IPS-20b (cell line): Measurements from ENCODE around the gene STUM.

ENCODE experiments used
- H3K27ac ChIP-seq: one replicate; pipeline ENCODE4 v1.5.1; 2013; ENCODE audit warnings: low read length
- H3K27me3 ChIP-seq: 2 replicates; pipeline ENCODE4 v1.6.1; 2013; ENCODE audit warnings: mild to moderate bottlenecking, low read length, inconsistent platforms; ENCODE audit not compliant: insufficient read depth
- H3K36me3 ChIP-seq: 2 replicates; pipeline ENCODE4 v1.6.1; 2013; ENCODE audit warnings: low read depth, mild to moderate bottlenecking, inconsistent platforms, low read length, moderate library complexity; ENCODE audit not compliant: insufficient read depth
- H3K4me1 ChIP-seq: 2 replicates; pipeline ENCODE4 v1.6.1; 2013; ENCODE audit warnings: mild to moderate bottlenecking, control low read depth, inconsistent platforms, low read length, moderate library complexity; ENCODE audit not compliant: insufficient read depth
- H3K4me3 ChIP-seq: 2 replicates; pipeline ENCODE4 v1.5.1; 2013; ENCODE audit warnings: mild to moderate bottlenecking, low read length, inconsistent platforms
- H3K9ac ChIP-seq: 2 replicates; pipeline ENCODE4 v1.6.1; 2013; ENCODE audit warnings: low read depth, mild to moderate bottlenecking, inconsistent platforms, low read length, moderate library complexity
- H3K9me3 ChIP-seq: 2 replicates; pipeline ENCODE4 v1.6.1; 2013; ENCODE audit warnings: mild to moderate bottlenecking, low read depth, low read length, inconsistent platforms; ENCODE audit not compliant: insufficient read depth

STUM gene

GRCh38 chr1:226520640-226521355, 27.8 kb upstream of the STUM start:
- Histone ChIP-seq H3K9ac (no peak overlapping the region), H3K27ac (no peak overlapping the region), H3K4me3 (peak overlapping the region; percentile 26; the same call in 1 of the 2 replicates), H3K4me1 (peaks cover 3% of the 10 kb centered on the region; the same call in 1 of the 2 replicates), H3K9me3 (no peaks in the 10 kb centered on the region), H3K36me3 (no peaks in the 10 kb centered on the region), H3K27me3 (peaks cover 18% of the 10 kb centered on the region)

GRCh38 chr1:226523646-226524406, 24.7 kb upstream of the STUM start:
- no peaks in the 10 kb centered on the region for H3K9me3 ChIP-seq
- H3K27me3 ChIP-seq = peaks cover 11% of the 10 kb centered on the region
- H3K9ac ChIP-seq = no peak overlapping the region
- H3K36me3 ChIP-seq = no peaks in the 10 kb centered on the region
- H3K4me1 ChIP-seq = peaks cover 3% of the 10 kb centered on the region; the same call in 1 of the 2 replicates
- H3K4me3 ChIP-seq = no peak overlapping the region
- H3K27ac ChIP-seq = no peak overlapping the region

- Histone ChIP-seq H3K9me3 (no peaks in the 10 kb centered on the region), H3K9ac (no peak overlapping the region), H3K27me3 (peaks cover 4% of the 10 kb centered on the region), H3K27ac (no peak overlapping the region), H3K36me3 (no peaks in the 10 kb centered on the region), H3K4me1 (peaks cover 3% of the 10 kb centered on the region; the same call in 1 of the 2 replicates), H3K4me3 (no peak overlapping the region)
Observed at GRCh38 chr1:226524547-226524946, 24.0 kb upstream of the STUM start.

- H3K4me3 ChIP-seq = no peak overlapping the region
- H3K9me3 ChIP-seq = no peaks in the 10 kb centered on the region
- no peak overlapping the region for H3K27ac ChIP-seq
- no peaks in the 10 kb centered on the region; the same call in 1 of the 2 replicates for H3K4me1 ChIP-seq
- no peaks in the 10 kb centered on the region for H3K27me3 ChIP-seq
- no peak overlapping the region for H3K9ac ChIP-seq
- no peaks in the 10 kb centered on the region for H3K36me3 ChIP-seq
Observed at GRCh38 chr1:226525750-226526149, 22.8 kb upstream of the STUM start.

- Histone ChIP-seq H3K36me3 (no peaks in the 10 kb centered on the region), H3K27me3 (no peaks in the 10 kb centered on the region), H3K9me3 (no peaks in the 10 kb centered on the region), H3K4me1 (no peaks in the 10 kb centered on the region), H3K4me3 (no peak overlapping the region), H3K27ac (no peak overlapping the region), H3K9ac (no peak overlapping the region)
Observed at GRCh38 chr1:226526801-226527595, 21.6 kb upstream of the STUM start.

- H3K27ac ChIP-seq = no peak overlapping the region
- H3K4me3 ChIP-seq = no peak overlapping the region
- H3K27me3 ChIP-seq = no peaks in the 10 kb centered on the region
- no peaks in the 10 kb centered on the region for H3K36me3 ChIP-seq
- no peaks in the 10 kb centered on the region for H3K9me3 ChIP-seq
- no peak overlapping the region for H3K9ac ChIP-seq
- H3K4me1 ChIP-seq = peaks cover 4% of the 10 kb centered on the region; the same call in 1 of the 2 replicates
Observed at GRCh38 chr1:226529891-226530290, 18.7 kb upstream of the STUM start.

- no peaks in the 10 kb centered on the region for H3K36me3 ChIP-seq
- no peaks in the 10 kb centered on the region for H3K9me3 ChIP-seq
- no peak overlapping the region for H3K27ac ChIP-seq
- no peak overlapping the region for H3K9ac ChIP-seq
- no peaks in the 10 kb centered on the region for H3K27me3 ChIP-seq
- H3K4me3 ChIP-seq = no peak overlapping the region
- peaks cover 4% of the 10 kb centered on the region; the same call in 1 of the 2 replicates for H3K4me1 ChIP-seq
Observed at GRCh38 chr1:226530591-226530990, 18.0 kb upstream of the STUM start.

GRCh38 chr1:226531360-226532093, 17.0 kb upstream of the STUM start:
- no peaks in the 10 kb centered on the region for H3K27me3 ChIP-seq

GRCh38 chr1:226532553-226532952, 16.0 kb upstream of the STUM start:
- H3K27ac ChIP-seq = no peak overlapping the region
- no peaks in the 10 kb centered on the region for H3K27me3 ChIP-seq
- no peak overlapping the region for H3K9ac ChIP-seq
- peaks cover 4% of the 10 kb centered on the region; the same call in 1 of the 2 replicates for H3K4me1 ChIP-seq
- H3K36me3 ChIP-seq = no peaks in the 10 kb centered on the region
- H3K4me3 ChIP-seq = no peak overlapping the region
- H3K9me3 ChIP-seq = no peaks in the 10 kb centered on the region

More at GRCh38 chr1:226531360-226532093, 17.0 kb upstream of the STUM start:
- Histone ChIP-seq H3K36me3 (no peaks in the 10 kb centered on the region), H3K9ac (no peak overlapping the region), H3K27ac (no peak overlapping the region), H3K4me1 (peaks cover 4% of the 10 kb centered on the region; the same call in 1 of the 2 replicates), H3K9me3 (no peaks in the 10 kb centered on the region), H3K4me3 (no peak overlapping the region)

GRCh38 chr1:226533220-226533619, 15.3 kb upstream of the STUM start:
- peaks cover 4% of the 10 kb centered on the region; the same call in 1 of the 2 replicates for H3K4me1 ChIP-seq
- no peak overlapping the region for H3K27ac ChIP-seq
- H3K4me3 ChIP-seq = no peak overlapping the region
- H3K9ac ChIP-seq = no peak overlapping the region
- H3K36me3 ChIP-seq = no peaks in the 10 kb centered on the region
- no peaks in the 10 kb centered on the region for H3K9me3 ChIP-seq
- H3K27me3 ChIP-seq = no peaks in the 10 kb centered on the region

GRCh38 chr1:226534098-226534497, 14.5 kb upstream of the STUM start:
- H3K27me3 ChIP-seq = no peaks in the 10 kb centered on the region
- no peak overlapping the region for H3K4me3 ChIP-seq
- no peaks in the 10 kb centered on the region for H3K36me3 ChIP-seq
- no peak overlapping the region for H3K9ac ChIP-seq
- H3K9me3 ChIP-seq = no peaks in the 10 kb centered on the region
- peaks cover 4% of the 10 kb centered on the region; the same call in 1 of the 2 replicates for H3K4me1 ChIP-seq
- no peak overlapping the region for H3K27ac ChIP-seq
